Activated T-helper 1 cell treated with Interleukin-2 at 50 U/mL for 16 hours (primary cell): Measurements from ENCODE around the gene PLCB4.

Experiments
- DNase-seq: peaks from one replicate; pipeline ENCODE4 v3.0.0-alpha.2; 2020; ENCODE audit warnings: low read depth

PLCB4 gene

GRCh38 chr20:9061434-9061833 lies 7.5 kb upstream of the PLCB4 start:
- DNase-seq, result no peak

- no peak for DNase-seq
Measured at GRCh38 chr20:9062066-9062465, 6.8 kb upstream of the PLCB4 start.

- no peak for DNase-seq
Measured at GRCh38 chr20:9066191-9066590, 2.7 kb upstream of the PLCB4 start.

- DNase-seq, result no peak
Measured at GRCh38 chr20:9068233-9068801, 570 bp upstream of the PLCB4 start.

- DNase-seq, result no peak
Measured at GRCh38 chr20:9070304-9070703, 1.4 kb downstream of the PLCB4 start.

GRCh38 chr20:9071976-9072726 lies 3.3 kb downstream of the PLCB4 start:
- DNase-seq, result no peak

GRCh38 chr20:9072861-9073500 lies 4.1 kb downstream of the PLCB4 start:
- no peak for DNase-seq

GRCh38 chr20:9075264-9076095 lies 6.6 kb downstream of the PLCB4 start:
- DNase-seq, result no peak

GRCh38 chr20:9076440-9076839 lies 7.6 kb downstream of the PLCB4 start:
- DNase-seq, result no peak

GRCh38 chr20:9078826-9079731 lies 10.2 kb downstream of the PLCB4 start:
- DNase-seq, result no peak

- no peak for DNase-seq
Measured at GRCh38 chr20:9081423-9081966, 12.6 kb downstream of the PLCB4 start.

- DNase-seq, result no peak
Measured at GRCh38 chr20:9082741-9083140, 13.9 kb downstream of the PLCB4 start.

GRCh38 chr20:9087531-9088217 lies 18.8 kb downstream of the PLCB4 start:
- DNase-seq, result no peak

- no peak for DNase-seq
Measured at GRCh38 chr20:9088556-9088955, 19.7 kb downstream of the PLCB4 start.

GRCh38 chr20:9092113-9092512 lies 23.2 kb downstream of the PLCB4 start:
- DNase-seq, result no peak

- DNase-seq, result no peak
Measured at GRCh38 chr20:9092655-9093054, 23.8 kb downstream of the PLCB4 start.

GRCh38 chr20:9093218-9093957 lies 24.5 kb downstream of the PLCB4 start:
- DNase-seq, result no peak

GRCh38 chr20:9099372-9099771 lies 30.5 kb downstream of the PLCB4 start:
- no peak for DNase-seq

GRCh38 chr20:9100691-9101090 lies 31.8 kb downstream of the PLCB4 start:
- DNase-seq, result no peak

GRCh38 chr20:9102456-9102855 lies 33.6 kb downstream of the PLCB4 start:
- DNase-seq, result no peak
